SU-DHL-6 (cell line): ENCODE measurements around the gene F8.

Experiments
- CTCF ChIP-seq: fragments of 200-600 bp; sonication (generic); IDR thresholded peaks from one replicate; pipeline ENCODE4 v1.5.1; 2017; ENCODE audit warnings: antibody characterized with exemption, mild to moderate bottlenecking, low read length, moderate library complexity; ENCODE audit not compliant: insufficient read depth, poor library complexity, severe bottlenecking
- EZH2phosphoT487 ChIP-seq: fragments of 200-600 bp; sonication (generic), shearing (Covaris generic); conservative IDR thresholded peaks from 2 replicates; pipeline ENCODE4 v1.6.1; 2018; ENCODE audit warnings: mild to moderate bottlenecking, antibody characterized with exemption, low read length, moderate library complexity, mixed read lengths

GRCh38 chrX:155070975-155071693 is 48.6 kb upstream of the F8 start, which contains the start of the genes BRCC3, CMC4 and MTCP1:
- TF ChIP-seq EZH2phosphoT487: no peak
- no peak for TF ChIP-seq CTCF
